GM19372 (cell line): ENCODE data around the gene ZNF821.
"Not testable (repeated sequence)": the region's sequence is repeated elsewhere in the genome, so short reads cannot be mapped to it uniquely, and the experiment has no call there.

Experiments
- ATAC-seq: cut with Tn5 transposase; IDR thresholded peaks from one replicate; pipeline ENCODE4 v1.9.1; 2021; ENCODE audit warnings: mild to moderate bottlenecking, low read depth, moderate library complexity; ENCODE audit not compliant: unreplicated experiment

The ZNF821 gene

DNA sequence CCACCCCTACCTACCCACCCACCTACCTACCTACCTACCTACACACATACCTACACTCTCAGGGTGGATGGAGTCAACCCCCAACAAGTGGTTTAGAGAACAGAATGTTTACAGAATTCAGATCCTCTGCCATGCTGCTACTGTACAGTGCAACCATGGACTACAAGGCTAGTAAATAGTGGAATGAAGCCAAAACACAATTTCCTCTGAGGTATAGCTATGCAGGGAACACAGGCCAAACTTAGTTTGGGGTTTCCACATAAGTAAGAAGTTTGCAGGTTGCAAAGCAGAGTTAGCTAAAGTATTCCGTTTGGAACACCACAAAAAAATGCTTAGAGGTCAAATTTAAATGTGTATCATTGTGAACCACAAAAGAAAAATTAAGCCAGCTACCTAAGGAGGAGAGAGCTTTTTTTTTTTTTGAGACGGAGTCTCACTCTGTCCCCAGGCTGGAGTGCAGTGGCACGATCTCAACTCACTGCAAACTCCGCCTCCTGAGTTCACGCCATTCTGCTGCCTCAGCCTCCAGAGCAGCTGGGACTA, 72.7 kb downstream of the ZNF821 start:
- no peak for ATAC-seq

DNA sequence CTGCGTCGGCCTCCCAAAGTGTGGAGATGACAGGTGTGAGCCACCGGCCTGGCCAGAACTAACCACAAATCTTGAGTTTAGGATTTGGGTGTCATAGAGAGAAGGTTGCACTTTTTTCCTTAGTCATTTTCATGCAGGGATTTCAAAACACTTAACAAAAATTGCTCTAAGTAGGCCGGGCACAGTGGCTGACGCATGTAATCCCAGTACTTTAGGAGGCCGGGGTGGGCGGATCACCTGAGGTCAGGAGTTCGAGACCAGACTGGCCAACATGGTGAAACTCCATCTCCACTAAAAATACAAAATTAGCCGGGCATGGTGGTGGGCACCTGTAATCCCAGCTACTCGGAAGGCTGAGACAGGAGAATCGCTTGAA, 73.8 kb downstream of the ZNF821 start:
- not testable (repeated sequence) for ATAC-seq
